ENCODE results near the gene WDR37.
"Not testable (repeated sequence)": the region's sequence is repeated elsewhere in the genome, so short reads cannot be mapped to it uniquely, and the experiment has no call there.

The WDR37 gene

DNA sequence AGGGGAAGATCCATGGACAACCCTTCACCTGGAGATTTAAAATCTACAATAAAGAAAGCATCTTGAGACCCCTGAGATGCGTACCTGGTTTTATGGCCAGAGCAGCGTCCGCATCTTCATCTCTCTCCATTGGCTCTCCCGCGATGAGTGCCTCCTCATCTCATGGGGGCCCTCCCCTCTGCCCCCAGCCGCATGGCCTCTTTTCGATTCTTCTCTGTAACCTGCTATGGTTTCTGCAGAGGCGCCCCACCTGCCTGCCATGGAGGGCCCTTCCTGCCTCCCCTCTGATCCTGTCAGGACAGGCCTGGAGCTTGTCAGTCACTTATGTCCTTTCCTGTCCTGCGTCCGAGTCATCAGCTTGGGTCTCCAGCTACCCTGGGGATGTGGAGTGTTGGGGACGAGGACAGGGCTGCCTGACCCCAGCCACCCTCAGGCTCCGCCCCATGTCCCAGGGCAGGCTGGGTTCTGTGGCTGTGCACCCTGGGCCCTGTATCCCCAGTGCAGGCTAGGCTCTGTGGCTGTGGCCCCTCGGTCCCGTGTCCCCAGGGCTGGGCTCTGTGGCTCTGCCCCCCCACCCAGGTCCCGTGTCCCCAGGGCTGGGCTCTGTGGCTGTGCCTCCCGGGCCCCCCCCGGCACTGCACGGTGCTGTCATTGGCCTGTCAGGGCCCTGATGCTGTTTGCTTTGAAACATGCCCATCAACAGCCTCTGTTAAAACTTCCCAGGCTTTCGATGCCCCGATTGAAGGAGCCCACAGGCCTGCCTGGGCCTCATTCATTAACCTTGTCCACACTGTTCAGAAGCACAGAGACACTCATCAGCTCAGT is 99.8 kb downstream of the WDR37 start:
- DNase-seq: no peak

DNA sequence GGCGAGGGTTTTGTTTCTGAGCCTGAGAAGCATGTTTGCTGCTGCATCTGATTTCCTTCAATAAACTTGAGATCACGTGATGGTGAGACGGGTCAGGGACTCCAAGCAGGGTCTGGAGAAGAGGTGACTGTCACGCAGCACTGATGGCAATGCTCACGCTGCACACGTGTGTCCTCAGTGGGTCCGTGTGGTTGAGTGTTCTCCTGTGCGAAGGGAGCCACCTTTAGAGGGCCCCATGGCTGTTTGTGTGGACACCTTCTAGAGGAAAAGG is 100.4 kb downstream of the WDR37 start:
- no peak for DNase-seq

DNA sequence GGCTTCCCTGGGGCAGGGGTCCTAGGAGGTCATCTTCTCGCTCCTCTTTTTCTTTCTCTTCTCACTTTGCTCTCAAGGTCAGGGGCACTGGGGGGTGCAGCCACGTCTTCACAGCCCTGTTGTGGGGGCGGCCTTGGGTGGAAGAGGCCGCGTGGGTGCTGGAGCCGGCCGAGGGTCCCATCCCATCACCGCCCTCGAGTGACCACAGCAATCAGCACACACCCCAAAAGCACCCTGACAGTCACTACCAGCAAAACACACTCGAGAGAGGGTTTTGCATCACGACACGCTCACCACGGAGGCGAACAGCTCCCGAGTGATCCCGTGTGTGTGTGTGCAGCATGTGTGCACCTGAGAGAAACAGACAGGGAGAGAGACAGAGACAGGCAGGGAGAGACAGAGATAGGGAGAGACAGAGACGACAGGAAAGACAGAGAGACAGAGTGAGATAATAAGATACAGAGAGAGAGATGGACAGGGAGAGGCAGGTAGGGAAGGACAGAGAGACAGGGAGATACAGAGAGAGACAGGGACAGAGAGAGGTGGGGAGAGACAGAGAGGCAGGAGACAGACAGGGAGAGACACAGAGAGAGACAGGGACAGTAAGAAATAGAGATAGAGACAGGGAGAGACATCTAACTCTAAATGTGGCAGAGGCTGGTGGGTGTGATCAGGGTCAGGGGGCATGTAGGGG is 100.9 kb downstream of the WDR37 start:
- DNase-seq: no peak

DNA sequence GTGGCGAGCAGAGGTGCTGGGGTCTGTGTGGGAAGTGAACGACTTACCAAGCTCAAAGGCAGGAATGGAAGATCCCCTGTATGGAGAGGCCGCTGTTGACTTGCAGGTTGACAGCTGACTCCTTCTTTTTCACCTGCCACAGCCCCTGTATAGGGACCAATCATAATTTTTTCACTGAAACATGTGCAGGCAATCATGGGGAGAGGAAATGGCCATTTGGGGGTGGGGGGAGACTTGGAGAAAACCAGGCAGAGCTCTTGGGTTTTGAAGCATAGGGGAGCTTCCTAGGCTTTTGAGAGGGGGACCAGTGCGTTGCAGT is 101.4 kb downstream of the WDR37 start:
- no peak for DNase-seq

DNA sequence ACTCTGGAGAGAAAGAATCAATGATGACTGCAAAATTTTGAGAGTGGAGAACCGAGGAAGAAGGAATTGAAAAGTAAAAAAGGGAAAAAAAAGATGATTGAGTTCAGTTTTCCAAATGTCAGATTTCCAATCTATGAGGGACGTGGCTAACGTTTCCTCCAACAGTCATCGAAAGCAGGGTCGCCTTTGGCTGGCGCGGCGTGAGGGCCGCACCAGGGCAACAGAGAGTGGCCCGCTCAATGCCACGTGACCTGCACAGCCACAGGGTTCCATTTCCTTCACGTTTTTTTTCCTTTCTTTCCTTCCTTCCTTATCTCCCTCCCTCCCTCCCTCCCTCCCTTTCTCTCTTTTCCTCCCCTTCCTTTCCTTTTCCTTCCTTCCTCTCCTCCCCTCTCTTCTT is 101.9 kb downstream of the WDR37 start:
- no peak for DNase-seq

DNA sequence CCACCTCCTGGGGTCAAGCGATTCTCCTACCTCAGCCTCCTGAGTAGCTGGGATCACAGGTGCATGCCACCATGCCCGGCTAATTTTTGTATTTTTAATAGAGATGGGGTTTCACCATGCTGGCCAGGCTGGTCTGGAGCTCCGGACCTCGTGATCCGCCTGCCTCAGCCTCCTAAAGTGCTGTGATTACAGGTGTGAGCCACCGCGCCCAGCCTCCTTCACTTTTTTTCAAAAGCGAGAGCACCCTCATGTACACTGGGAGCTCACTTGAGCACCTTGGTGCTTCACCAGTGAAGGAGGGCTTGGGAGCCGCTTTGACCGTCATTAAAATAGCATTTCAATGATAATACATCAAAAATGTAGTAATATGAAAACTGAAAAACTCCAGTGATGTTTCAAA is 102.4 kb downstream of the WDR37 start:
- DNase-seq: not testable (repeated sequence)

DNA sequence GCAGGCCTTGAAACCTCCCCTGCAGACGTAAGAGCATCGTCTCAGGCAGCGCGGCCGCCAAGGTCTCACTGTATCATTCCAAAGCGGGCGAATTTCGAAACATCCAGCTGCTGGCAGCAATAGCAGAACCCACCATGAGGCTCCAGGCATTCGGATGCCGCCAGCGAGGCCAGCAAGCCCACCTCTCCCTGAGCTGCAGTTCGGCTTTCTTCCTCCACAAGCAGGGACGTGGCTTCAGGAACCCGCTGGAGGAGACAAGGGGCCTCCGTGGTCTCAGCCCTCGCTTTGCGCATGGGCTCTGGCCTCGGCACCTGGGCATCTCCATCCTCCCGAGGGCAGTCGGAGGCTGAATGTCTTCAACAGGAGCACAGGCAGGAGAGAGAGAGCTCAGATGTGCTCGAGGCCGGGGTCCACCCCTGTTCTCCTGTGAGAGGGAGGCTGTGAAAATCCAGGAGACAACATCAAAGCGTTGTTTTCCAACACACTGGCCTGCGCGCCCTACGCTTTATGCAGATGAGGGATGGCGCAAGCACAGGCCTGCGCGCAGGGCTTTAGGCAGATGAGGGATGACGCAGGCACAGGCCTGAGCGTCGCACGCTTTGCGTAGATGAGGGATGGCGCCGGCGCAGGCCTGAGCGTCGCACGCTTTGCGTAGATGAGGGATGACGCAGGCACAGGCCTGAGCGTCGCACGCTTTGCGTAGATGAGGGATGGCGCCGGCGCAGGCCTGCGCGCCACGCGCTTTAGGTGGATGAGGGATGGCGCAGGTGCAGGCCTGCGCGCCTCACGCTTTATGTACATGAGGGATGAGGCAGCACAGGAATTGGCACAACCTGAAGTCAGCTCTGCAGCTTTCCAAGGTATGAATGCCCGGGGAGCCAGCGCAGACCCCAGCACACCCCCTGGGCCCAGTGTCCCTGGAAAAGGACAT is 103.2 kb downstream of the WDR37 start:
- DNase-seq: no peak

DNA sequence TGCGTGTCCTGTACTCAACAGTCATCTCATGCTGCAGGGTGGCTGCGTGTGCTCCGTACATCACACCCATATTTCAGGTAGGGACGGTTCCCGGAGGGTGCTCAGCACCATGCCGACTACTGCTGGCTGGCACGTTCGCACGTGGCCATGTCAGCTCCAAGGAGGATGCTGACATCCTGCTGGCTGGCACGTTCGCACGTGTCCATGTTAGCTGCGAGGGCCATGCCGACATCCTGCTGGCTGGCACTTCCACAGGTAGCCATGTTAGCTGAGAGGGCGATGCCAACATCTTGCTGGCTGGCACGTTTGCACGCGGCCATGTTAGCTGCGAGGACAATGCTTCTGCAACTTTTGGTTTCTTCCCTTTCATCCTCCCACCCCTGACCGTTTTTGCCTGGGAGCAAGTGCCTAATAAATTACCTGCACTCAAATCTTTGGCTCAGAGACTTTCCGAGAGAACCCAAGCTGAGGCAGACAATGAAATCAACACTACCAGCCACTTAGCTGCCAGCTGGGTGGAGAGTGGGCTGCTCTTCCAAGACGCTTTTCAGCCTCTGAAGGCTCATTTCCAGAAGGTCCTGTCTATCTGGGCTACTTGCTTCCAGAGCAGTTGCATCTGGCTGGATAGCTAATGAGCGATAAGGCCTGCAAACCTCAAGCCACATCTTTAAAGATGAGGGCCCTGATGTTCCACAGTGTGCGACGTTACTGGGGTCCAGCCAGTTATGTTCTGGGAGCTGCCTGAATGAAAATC is 104.6 kb downstream of the WDR37 start:
- no peak for DNase-seq

DNA sequence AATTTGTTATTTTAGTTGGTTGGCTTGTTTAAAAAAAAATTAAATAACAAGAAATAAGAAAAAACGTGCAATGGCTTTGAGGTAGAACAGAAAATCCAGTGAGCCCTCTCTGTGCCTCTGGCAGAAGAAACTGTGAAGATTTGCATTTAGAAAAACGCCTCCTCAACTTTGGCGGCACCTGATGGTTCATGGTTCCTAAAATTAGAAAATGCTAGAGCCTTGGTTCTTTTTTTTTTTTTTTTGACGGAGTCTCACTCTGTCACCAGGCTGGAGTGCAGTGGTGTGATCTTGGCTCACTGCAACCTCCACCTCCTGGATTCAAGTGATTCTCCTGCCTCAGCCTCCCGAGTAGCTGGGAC is 105.1 kb downstream of the WDR37 start:
- DNase-seq: not testable (repeated sequence)

DNA sequence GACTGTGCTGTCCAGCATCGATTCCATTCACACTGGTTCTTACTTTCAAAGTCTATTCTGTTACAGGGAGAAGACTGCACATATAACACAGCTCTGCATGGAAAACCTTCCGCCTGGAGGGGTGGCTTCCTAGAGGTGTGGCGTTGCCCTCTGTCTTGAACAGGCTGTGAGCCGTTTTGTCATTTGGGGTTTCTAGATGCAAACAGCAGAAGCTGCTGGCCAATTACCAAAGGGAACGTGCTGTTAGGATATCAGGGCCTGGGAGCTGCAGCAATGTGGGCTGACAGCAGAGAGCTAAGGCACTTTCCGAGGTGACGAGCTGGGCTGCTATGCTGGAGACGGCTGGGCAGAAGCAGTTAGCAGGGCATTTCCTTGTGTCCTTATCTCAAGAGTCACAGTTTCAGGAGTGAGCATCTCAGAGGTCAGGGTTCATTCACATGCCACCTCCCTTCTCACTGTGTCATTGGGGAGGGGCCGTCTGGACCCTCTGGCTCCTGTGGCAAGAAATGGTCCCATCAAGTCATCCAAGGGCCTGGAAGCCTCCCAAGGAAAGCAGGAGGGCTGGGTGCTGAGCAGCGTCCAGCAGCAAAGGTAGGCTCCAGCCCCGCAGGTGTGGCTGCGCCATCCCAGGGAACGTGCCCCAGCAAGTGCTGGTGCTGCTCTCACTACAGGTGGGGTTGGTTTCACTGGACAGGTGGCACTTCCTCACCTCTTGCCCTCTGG is 106.5 kb downstream of the WDR37 start:
- DNase-seq: no peak

DNA sequence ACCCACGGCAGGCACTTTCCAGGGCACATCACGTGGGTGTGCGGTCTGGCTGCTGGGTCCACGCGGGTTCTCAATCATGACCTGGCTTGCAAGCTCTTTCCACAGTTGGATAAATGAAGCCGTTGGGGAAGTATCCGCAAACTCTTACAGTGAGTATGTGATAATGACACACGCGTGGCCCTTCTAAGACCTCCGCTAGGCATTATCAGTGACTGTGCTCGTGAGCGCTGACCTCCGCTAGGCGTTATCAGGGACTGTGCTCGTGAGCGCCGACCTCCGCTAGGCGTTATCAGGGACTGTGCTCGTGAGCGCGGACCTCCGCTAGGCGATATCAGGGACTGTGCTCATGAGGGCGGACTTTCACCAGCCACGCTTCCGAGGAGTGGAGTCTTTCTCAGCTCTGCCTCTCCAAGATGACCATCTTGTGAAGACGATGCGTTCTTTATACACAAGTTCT is 107.0 kb downstream of the WDR37 start:
- no peak for DNase-seq

DNA sequence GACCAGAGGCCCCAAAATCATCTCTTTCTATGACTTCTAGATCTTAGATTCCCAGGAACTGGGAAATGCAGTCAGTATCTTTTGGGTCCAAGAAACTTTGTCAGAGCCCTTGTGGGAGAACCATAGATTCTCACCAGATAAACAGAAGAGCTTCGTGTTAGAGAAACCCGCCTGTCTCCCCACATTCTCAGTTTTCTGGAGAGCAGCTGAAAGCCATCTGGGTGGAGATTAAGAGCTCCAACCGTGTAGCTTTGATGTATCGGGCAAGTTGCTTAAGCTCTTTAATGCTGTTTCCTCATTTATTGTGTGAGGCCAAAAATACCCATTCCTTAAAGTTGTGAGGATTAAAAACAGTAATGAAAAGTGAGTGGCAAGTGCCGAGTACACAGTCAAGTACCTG is 107.6 kb downstream of the WDR37 start:
- DNase-seq: no peak

DNA sequence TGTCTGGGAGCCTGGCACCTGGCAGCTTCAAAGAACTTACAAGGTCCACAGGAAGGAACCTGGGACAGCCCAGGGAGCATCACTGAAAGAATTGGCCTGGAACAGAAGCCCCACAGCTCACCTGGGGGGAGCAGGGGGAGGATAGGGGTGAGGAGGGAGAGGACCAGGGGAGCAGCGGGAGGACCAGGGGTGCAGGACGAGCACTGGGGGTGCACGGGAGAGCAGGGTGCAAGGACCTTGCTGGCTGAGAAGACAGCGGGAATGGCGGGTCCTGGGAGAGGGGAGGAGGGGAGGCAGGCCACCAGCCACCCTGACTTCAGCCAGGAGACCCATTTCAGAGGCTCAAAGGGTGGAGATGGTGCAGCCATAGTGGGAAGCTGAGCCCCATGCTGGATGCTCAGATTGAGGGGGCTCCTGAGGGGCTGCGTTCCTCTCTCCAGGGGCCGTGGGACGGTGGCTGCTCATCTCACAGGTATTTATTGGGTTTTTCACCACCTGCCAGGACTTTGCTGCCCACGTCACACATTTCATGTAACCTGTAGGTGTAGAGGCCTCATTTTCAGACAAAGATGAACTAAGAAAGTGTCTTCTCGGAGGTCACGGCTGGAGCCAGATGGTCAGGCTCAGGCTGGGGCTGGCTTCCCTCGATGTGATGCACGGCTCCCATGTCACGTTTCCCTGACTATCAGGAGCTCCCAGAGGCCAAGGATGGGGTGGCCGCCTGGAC is 110.1 kb downstream of the WDR37 start:
- no peak for DNase-seq

DNA sequence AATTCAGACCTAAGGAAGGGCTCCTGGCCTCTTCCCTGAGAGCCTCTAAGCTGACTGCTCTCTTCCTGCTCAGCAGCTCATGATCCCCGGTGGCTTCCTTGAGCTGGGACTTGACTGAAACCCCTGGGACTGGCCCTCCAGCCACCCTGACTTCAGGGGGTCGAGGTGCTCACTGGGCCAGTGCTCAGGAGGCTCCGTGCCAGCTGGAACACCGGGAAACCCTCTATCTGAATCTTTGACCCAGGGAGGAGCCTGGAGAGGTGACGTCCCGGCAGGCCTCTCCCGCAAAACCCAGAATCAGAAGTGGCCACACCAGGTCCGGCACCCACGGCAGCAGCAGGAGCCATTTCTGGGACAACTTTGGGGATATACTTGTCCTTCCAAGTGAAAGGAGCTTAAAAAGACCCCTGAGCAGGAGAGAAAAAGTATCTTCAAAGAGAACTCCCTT is 110.7 kb downstream of the WDR37 start:
- no peak for DNase-seq

DNA sequence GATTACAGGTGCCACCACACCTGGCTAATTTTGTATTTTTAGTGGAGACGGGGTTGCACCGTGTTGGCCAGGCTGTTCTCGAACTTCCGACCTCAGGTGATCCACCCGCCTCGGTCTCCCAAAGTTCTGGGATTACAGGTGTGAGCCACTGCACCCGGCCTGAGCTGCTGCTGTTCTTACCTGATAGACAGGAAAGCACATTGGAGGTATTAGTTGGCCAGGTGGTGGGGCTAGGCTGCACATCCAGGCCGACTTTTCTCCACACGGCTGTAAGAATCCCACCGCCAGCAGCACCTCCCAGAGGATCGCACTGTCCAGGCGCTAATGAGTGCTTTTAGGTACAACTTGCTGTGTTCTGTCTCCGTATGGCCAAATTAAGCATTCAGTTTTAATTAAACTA is 112.6 kb downstream of the WDR37 start:
- no peak for DNase-seq

DNA sequence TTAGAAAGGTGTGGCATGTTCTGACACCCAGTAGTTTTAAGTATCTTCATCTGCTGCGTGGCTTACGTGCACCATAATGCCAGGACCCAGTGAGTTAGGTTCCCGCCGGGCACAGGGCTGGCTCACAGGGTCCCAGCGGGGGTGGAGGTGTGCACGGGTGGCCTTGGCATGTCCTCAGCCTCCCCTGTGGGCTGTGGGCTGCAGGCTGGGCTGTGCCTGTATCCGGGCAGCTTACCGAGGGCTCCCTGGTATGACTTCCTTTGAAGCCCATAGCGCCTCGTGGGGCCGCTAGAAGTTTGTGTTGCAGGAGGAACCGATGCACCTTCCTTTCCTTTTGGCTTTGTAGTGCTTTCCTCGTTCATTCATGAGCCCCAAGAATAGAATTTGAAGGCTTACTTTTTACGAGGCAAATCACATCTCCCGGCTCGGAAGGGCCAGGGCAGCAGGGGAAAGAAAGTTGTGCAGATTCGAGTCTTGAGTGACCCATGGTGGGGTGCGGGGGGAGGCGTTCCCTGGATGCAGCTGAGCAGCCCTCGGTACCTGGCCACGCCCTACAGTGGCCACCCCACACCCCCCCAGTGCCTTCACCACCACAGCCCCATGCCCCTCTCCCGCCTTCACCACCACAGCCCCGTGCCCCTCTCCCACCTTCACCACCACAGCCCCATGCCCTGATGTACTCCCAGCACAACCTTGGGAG is 113.2 kb downstream of the WDR37 start:
- no peak for DNase-seq

DNA sequence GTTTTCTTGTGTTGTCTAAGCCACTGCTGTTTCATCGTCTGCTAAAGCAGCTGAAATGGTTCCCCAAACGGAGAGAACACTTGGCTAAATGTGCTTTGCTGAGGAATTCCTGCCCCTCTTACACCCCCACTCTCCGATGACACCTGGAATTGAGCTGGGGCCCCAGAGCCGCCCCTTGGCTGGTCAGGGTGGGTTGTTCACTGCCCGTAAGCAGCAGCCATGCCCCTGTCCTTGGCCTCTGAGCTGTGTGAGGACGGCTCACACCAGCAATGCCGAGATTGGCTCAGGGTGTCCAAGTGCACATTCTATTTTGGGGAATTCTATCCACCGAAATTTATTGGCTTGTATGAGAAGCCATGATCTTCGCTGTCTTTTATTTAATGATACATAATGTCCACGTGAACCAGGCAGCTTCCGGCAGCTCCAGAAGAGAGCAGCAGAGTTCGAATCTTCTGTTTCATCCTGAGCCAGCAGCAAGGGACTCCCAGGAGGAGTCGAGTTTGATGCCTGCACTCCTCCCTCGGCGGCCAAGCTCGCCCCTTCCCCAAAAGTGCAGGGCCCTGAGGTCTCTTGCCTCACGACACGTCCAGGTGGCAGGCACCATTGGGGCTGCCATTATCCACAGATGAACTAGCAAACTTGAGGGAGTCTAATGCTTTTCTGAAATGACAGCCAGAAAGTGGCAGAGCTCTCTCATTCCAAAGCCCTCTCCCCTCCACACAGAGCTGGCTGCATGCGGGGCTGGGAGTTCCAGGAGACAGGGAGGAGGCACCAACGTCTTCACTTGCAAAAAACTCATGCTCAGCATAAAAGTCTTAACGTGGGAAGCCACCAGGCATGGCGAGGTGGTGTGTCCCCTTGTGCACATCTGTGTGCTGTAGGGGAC is 114.0 kb downstream of the WDR37 start:
- DNase-seq: no peak

DNA sequence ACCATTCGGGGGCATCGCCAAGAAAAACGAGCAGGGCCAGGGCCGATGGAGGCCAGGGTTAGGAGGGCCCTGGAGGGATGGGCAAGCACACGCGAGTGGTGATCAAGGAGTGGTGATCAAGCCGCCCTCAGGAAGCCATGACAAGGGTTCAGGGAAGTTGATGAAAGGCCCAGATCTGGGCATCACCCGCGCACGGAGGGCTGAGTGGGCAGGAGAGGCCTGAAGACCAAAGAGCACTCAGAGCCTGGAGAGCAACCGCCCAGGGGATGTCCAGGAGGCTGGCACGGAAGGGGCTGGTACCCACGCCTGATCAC is 114.6 kb downstream of the WDR37 start:
- no peak for DNase-seq

DNA sequence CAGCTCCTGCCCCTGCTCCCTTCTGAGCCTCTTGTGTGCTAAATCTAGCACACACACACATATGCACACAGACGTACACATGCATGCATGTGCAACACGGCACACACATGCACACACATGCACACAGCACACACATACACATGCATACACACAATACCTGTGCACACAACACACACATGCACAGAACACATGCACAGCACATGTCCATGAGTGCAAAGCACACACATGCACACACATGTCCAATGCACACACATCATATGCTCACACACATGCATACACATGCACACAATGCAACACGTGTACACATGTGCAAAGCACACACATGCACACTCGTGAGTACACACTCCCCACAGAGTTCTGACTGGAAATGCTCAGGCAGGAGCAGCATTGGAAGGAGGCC is 115.0 kb downstream of the WDR37 start:
- no peak for DNase-seq

DNA sequence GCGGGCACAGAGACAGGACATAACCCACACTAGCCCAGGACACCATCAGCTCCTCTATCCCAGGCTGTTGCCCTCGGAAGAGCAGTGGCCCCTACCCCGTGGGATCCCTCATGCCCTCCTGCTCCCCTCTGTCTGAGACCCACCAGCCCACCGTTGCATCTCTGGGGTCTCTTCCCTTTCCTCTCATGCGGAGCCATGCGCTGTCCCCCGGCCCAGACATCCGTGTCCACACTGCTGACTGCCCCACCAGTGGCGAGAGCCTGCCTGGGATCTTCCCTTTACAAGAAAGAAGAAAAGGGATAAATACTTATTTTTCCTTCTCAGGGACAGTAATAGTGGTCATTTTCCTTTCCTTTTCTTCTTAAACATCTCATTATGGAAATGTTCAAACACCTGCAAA is 115.4 kb downstream of the WDR37 start:
- DNase-seq: no peak
